ENCODE measurements around the gene ARID1B.

GRCh38 chr6:156795825-156796224, 18.6 kb downstream of the ARID1B start:
- TF ChIP-seq CTCF (IDR thresholded peaks at IDR 0.05) (no peak), ZMAT4 (CRISPR knock-in tag; IDR thresholded peaks at IDR 0.05) (no peak), FOXJ3 (CRISPR knock-in tag; IDR thresholded peaks at IDR 0.05; ENCODE audit: borderline replicate concordance) (no peak), ZNF532 (CRISPR knock-in tag; IDR thresholded peaks at IDR 0.05; ENCODE audit: borderline replicate concordance) (no peak), MAX (CRISPR knock-in tag; IDR thresholded peaks at IDR 0.05) (no peak), SP1 (CRISPR knock-in tag; conservative IDR thresholded peaks at IDR 0.05) (no peak), ATF1 (CRISPR knock-in tag; IDR thresholded peaks at IDR 0.05) (no peak), ZNF396 (CRISPR knock-in tag; IDR thresholded peaks at IDR 0.05; ENCODE audit: borderline replicate concordance) (no peak)
